Uterus (tissue), 4 donors: ENCODE results near the gene GLCCI1. TPM values are rescaled to one million over a fixed set of nuclear protein-coding genes. Genes with fewer than 3 reads are reported as not detected.
"Not testable (repeated sequence)": the region's sequence is repeated elsewhere in the genome, so short reads cannot be mapped to it uniquely, and the experiment has no call there.

Source experiments
- DNase-seq, 2 donors: peaks; one replicate each; pipeline ENCODE4 v3.0.0-alpha.2; 2019 to 2020
- H3K27ac ChIP-seq, 2 donors: fragments of 200-600 bp; sonication (generic); 1 replicate in 1 of 2; 2 replicates in 1 of 2; pipeline ENCODE4 v1.5.1; 2016 to 2018
- H3K27me3 ChIP-seq, 2 donors: fragments of 200-600 bp; sonication (generic); one replicate each; pipeline ENCODE4 v1.5.1; 2018 to 2019; ENCODE audit warnings: control low read depth in 1 of 2
- H3K36me3 ChIP-seq, 2 donors: fragments of 200-600 bp; sonication (generic); one replicate each; pipeline ENCODE4 v1.5.1; 2019; ENCODE audit warnings: control low read depth in 1 of 2
- H3K4me1 ChIP-seq, 2 donors: fragments of 200-600 bp; sonication (generic); one replicate each; pipeline ENCODE4 v1.5.1; 2018 to 2019; ENCODE audit warnings: control low read depth in 1 of 2
- H3K4me3 ChIP-seq, 2 donors: fragments of 200-600 bp; sonication (generic); 1 replicate in 1 of 2; 2 replicates in 1 of 2; pipeline ENCODE4 v1.5.1; 2018 to 2019; ENCODE audit warnings: mild to moderate bottlenecking in 1 of 2
- H3K9me3 ChIP-seq, 2 donors: fragments of 200-600 bp; sonication (generic); one replicate each; pipeline ENCODE4 v1.5.1; 2019; ENCODE audit warnings: control low read depth in 1 of 2
- CTCF ChIP-seq, 4 experiments: fragments of 200-600 bp in 2 of 4; fragments of 450-650 bp in 2 of 4; sonication (generic) in 2 of 4; IDR thresholded peaks; one replicate each; pipeline ENCODE4 v1.5.1; 2016 to 2019; ENCODE audit warnings: antibody characterized with exemption in 4 of 4, mild to moderate bottlenecking in 2 of 4, moderate library complexity in 1 of 4
- POLR2A ChIP-seq, 2 donors: fragments of 450-650 bp; IDR thresholded peaks; one replicate each; pipeline ENCODE4 v1.6.1; 2016; ENCODE audit warnings: antibody characterized with exemption in 2 of 2, mild to moderate bottlenecking in 1 of 2, moderate library complexity in 1 of 2
- intact Hi-C: fragments of 100-400 bp; cut with DNase I; formaldehyde crosslinking; loops from one replicate; pipeline ENCODE4 v1.15.1; 2023; ENCODE audit warnings: low total_unique reads
- total RNA-seq, 4 donors: library from RNA; depleted of rRNA in 3 of 4; stranded (reverse); fragments of >200 nt in 3 of 4; gene quantifications; one replicate each; pipeline versions ENCODE4 v1.1.0 to v1.2.4, GENCODE V29; 2014 to 2023
- donor health status: DM: yes; HTN: yes; CAD: no.

Gene GLCCI1
- total RNA-seq, 4 donors from 2014 or later = 2.9 to 21.6 (median 9.0) TPM

GRCh38 chr7:8089036-8089780, 120.6 kb downstream of the GLCCI1 start:
- no peaks in the 10 kb centered on the region for H3K9me3 ChIP-seq
- TF ChIP-seq POLR2A (IDR thresholded peaks at IDR 0.05) = no peak
- TF ChIP-seq CTCF (IDR thresholded peaks at IDR 0.05) = no peak
- H3K36me3 ChIP-seq = no peaks in the 10 kb centered on the region
- DNase-seq = no peak
- H3K27me3 ChIP-seq = no peaks in the 10 kb centered on the region
- H3K4me1 ChIP-seq = no peaks in the 10 kb centered on the region
- intact Hi-C loops = no loop called here
- no peak overlapping the region for H3K27ac ChIP-seq
- H3K4me3 ChIP-seq = no peak overlapping the region

- TF ChIP-seq POLR2A (IDR thresholded peaks at IDR 0.05) (no peak), CTCF (IDR thresholded peaks at IDR 0.05) (no peak)
Observed at GRCh38 chr7:8092140-8092539, 123.5 kb downstream of the GLCCI1 start.

GRCh38 chr7:8094164-8095140, 125.9 kb downstream of the GLCCI1 start:
- TF ChIP-seq POLR2A (IDR thresholded peaks at IDR 0.05) = no peak
- no peak for TF ChIP-seq CTCF (IDR thresholded peaks at IDR 0.05)
- Histone ChIP-seq H3K27me3 (no peaks in the 10 kb centered on the region), H3K27ac (no peak overlapping the region), H3K9me3 (no peaks in the 10 kb centered on the region), H3K4me1 (no peaks in the 10 kb centered on the region), H3K36me3 (no peaks in the 10 kb centered on the region), H3K4me3 (no peak overlapping the region)
- DNase-seq = no peak
- intact Hi-C loops = no loop called here

More at GRCh38 chr7:8092140-8092539, 123.5 kb downstream of the GLCCI1 start:
- H3K27ac ChIP-seq = no peak overlapping the region
- H3K4me1 ChIP-seq = no peaks in the 10 kb centered on the region
- no peaks in the 10 kb centered on the region for H3K9me3 ChIP-seq
- no peak for DNase-seq
- H3K4me3 ChIP-seq = no peak overlapping the region
- no peaks in the 10 kb centered on the region for H3K27me3 ChIP-seq
- intact Hi-C loops = no loop called here
- H3K36me3 ChIP-seq = no peaks in the 10 kb centered on the region

- H3K27me3 ChIP-seq, H3K27ac ChIP-seq, intact Hi-C loops, DNase-seq, H3K4me1 ChIP-seq, H3K9me3 ChIP-seq, H3K36me3 ChIP-seq, H3K4me3 ChIP-seq: not testable (repeated sequence)
Observed at GRCh38 chr7:8101292-8101691, 132.7 kb downstream of the GLCCI1 start.

GRCh38 chr7:8103282-8103681, 134.7 kb downstream of the GLCCI1 start:
- Histone ChIP-seq H3K9me3 (no peaks in the 10 kb centered on the region), H3K4me1 (no peaks in the 10 kb centered on the region), H3K4me3 (no peak overlapping the region), H3K27me3 (no peaks in the 10 kb centered on the region), H3K27ac (no peak overlapping the region), H3K36me3 (no peaks in the 10 kb centered on the region)
- intact Hi-C loops = no loop called here
- no peak for DNase-seq
- TF ChIP-seq POLR2A (IDR thresholded peaks at IDR 0.05) (no peak), CTCF (IDR thresholded peaks at IDR 0.05) (no peak)
